Esophagus (tissue), 2 donors: ENCODE results near the gene C4BPB. TPM values are rescaled to one million over a fixed set of nuclear protein-coding genes. Genes with fewer than 3 reads are reported as not detected.

ENCODE experiments used
- H3K27ac ChIP-seq, 2 donors: one replicate each; pipeline ENCODE4 v1.5.1; 2013; ENCODE audit warnings: low read depth in 2 of 2, mild to moderate bottlenecking in 2 of 2, inconsistent platforms in 1 of 2, low read length in 1 of 2, moderate library complexity in 1 of 2
- H3K27me3 ChIP-seq, 2 donors: one replicate each; pipeline ENCODE4 v1.6.1; 2013; ENCODE audit warnings: low read length in 2 of 2, control low read depth in 1 of 2, mild to moderate bottlenecking in 1 of 2; ENCODE audit not compliant: insufficient read depth in 2 of 2, control insufficient read depth in 1 of 2
- H3K36me3 ChIP-seq, 2 donors: one replicate each; pipeline ENCODE4 v1.6.1; 2013; ENCODE audit warnings: low read length in 1 of 2; ENCODE audit not compliant: control insufficient read depth in 2 of 2, insufficient read depth in 2 of 2
- H3K4me1 ChIP-seq, 2 donors: one replicate each; pipeline ENCODE4 v1.6.1; 2013; ENCODE audit warnings: low read length in 1 of 2; ENCODE audit not compliant: control insufficient read depth in 2 of 2, insufficient read depth in 2 of 2
- H3K4me3 ChIP-seq, 2 donors: one replicate each; pipeline ENCODE4 v1.5.1; 2013; ENCODE audit warnings: low read length in 2 of 2, mild to moderate bottlenecking in 2 of 2, low read depth in 1 of 2, moderate library complexity in 1 of 2
- H3K9me3 ChIP-seq, 2 donors: one replicate each; pipeline ENCODE4 v1.6.1; 2013; ENCODE audit warnings: mild to moderate bottlenecking in 2 of 2, low read depth in 1 of 2, low read length in 1 of 2, moderate library complexity in 1 of 2; ENCODE audit not compliant: control insufficient read depth in 2 of 2, insufficient read depth in 1 of 2
- WGBS, 2 donors: extraction: QIAGEN DNeasy Blood & Tissue Kit; methylation state at CpG; one replicate each; pipeline ENCODE4 v1.1.7; 2013; 5-methylcytosine and 5-hydroxymethylcytosine counted together
- polyA plus RNA-seq, 2 donors: library from polyadenylated mRNA; stranded (reverse); fragments of 200-250 nt; gene quantifications; one replicate each; pipeline ENCODE4 v1.2.3, GENCODE V29; 2013
- donor health status: healthy with polysubstance abuse.
- donor health status: Bipolar disorder and iron deficiency.

The C4BPB gene
- polyA plus RNA-seq, 2 donors, result 0.08 TPM; not detected in 1

GRCh38 chr1:207058878-207059867, 29.5 kb upstream of the C4BPB start:
- no peak overlapping the region for H3K4me3 ChIP-seq
- H3K27me3 ChIP-seq, result no peaks in the 10 kb centered on the region
- no peaks in the 10 kb centered on the region for H3K9me3 ChIP-seq
- no peaks in the 10 kb centered on the region for H3K4me1 ChIP-seq
- 78 to 82% methylated on average over 6 of the region's 6 CpGs for WGBS, 2 donors
- no peak overlapping the region for H3K27ac ChIP-seq
- H3K36me3 ChIP-seq, result peaks cover 3 to 22% of the 10 kb centered on the region in 2 donors

GRCh38 chr1:207059881-207060280, 28.8 kb upstream of the C4BPB start:
- Histone ChIP-seq H3K4me3 (no peak overlapping the region), H3K4me1 (no peaks in the 10 kb centered on the region), H3K9me3 (no peaks in the 10 kb centered on the region), H3K27me3 (no peaks in the 10 kb centered on the region), H3K27ac (no peak overlapping the region), H3K36me3 (peaks cover 3 to 22% of the 10 kb centered on the region in 2 donors)
- 57 to 72% methylated on average over 4 of the region's 4 CpGs for WGBS, 2 donors

GRCh38 chr1:207060596-207060995, 28.1 kb upstream of the C4BPB start:
- Histone ChIP-seq H3K9me3 (no peaks in the 10 kb centered on the region), H3K27me3 (no peaks in the 10 kb centered on the region), H3K4me1 (no peaks in the 10 kb centered on the region), H3K27ac (no peak overlapping the region), H3K4me3 (no peak overlapping the region), H3K36me3 (peaks cover 3 to 22% of the 10 kb centered on the region in 2 donors)
- 64 to 67% methylated on average over 3 of the region's 3 CpGs for WGBS, 2 donors

GRCh38 chr1:207062058-207062457, 26.6 kb upstream of the C4BPB start:
- Histone ChIP-seq H3K4me1 (no peaks in the 10 kb centered on the region), H3K4me3 (no peak overlapping the region), H3K27me3 (no peaks in the 10 kb centered on the region), H3K27ac (no peak overlapping the region), H3K36me3 (peaks cover 3 to 22% of the 10 kb centered on the region in 2 donors), H3K9me3 (no peaks in the 10 kb centered on the region)
- WGBS, 2 donors, result 77 to 80% methylated on average over 1 of the region's 1 CpG

- 95 to 96% methylated on average over 5 of the region's 5 CpGs for WGBS, 2 donors
- H3K4me3 ChIP-seq, result no peak overlapping the region
- no peak overlapping the region for H3K27ac ChIP-seq
- H3K9me3 ChIP-seq, result no peaks in the 10 kb centered on the region
- H3K27me3 ChIP-seq, result no peaks in the 10 kb centered on the region
- peaks cover 6 to 25% of the 10 kb centered on the region in 2 donors for H3K36me3 ChIP-seq
- no peaks in the 10 kb centered on the region for H3K4me1 ChIP-seq
Measured at GRCh38 chr1:207063014-207063413, 25.6 kb upstream of the C4BPB start.

- no peaks in the 10 kb centered on the region for H3K27me3 ChIP-seq
- H3K27ac ChIP-seq, result no peak overlapping the region
- 70 to 75% methylated on average over 8 of the region's 8 CpGs for WGBS, 2 donors
- H3K4me3 ChIP-seq, result no peak overlapping the region
- H3K9me3 ChIP-seq, result no peaks in the 10 kb centered on the region
- no peaks in the 10 kb centered on the region for H3K4me1 ChIP-seq
- H3K36me3 ChIP-seq, result peaks cover 10 to 28% of the 10 kb centered on the region in 2 donors
Measured at GRCh38 chr1:207064561-207064960, 24.1 kb upstream of the C4BPB start.

GRCh38 chr1:207067185-207067584, 21.5 kb upstream of the C4BPB start:
- Histone ChIP-seq H3K27ac (no peak overlapping the region), H3K27me3 (no peaks in the 10 kb centered on the region), H3K36me3 (peaks cover 15 to 31% of the 10 kb centered on the region in 2 donors), H3K9me3 (no peaks in the 10 kb centered on the region), H3K4me3 (no peak overlapping the region), H3K4me1 (no peaks in the 10 kb centered on the region)
- WGBS, 2 donors, result 64% methylated on average over 3 of the region's 3 CpGs

- no peaks in the 10 kb centered on the region for H3K27me3 ChIP-seq
- no peak overlapping the region for H3K27ac ChIP-seq
- no peaks in the 10 kb centered on the region for H3K4me1 ChIP-seq
- WGBS, 2 donors, result 74 to 79% methylated on average over 5 of the region's 5 CpGs
- H3K9me3 ChIP-seq, result no peaks in the 10 kb centered on the region
- no peak overlapping the region for H3K4me3 ChIP-seq
- H3K36me3 ChIP-seq, result peaks cover 15 to 29% of the 10 kb centered on the region in 2 donors
Measured at GRCh38 chr1:207067665-207068064, 21.0 kb upstream of the C4BPB start.

GRCh38 chr1:207069061-207069460, 19.6 kb upstream of the C4BPB start:
- Histone ChIP-seq H3K4me1 (no peaks in the 10 kb centered on the region), H3K36me3 (peaks cover 12 to 19% of the 10 kb centered on the region in 2 donors), H3K27ac (no peak overlapping the region), H3K27me3 (no peaks in the 10 kb centered on the region), H3K9me3 (no peaks in the 10 kb centered on the region), H3K4me3 (no peak overlapping the region)
- WGBS, 2 donors, result 75 to 80% methylated on average over 3 of the region's 3 CpGs
